Lung microvascular endothelial cell (primary cell): ENCODE measurements around the gene N4BP2. TPM values are rescaled to one million over a fixed set of nuclear protein-coding genes. Genes with fewer than 3 reads are reported as not detected.
"Not testable (repeated sequence)": the region's sequence is repeated elsewhere in the genome, so short reads cannot be mapped to it uniquely, and the experiment has no call there.

Source experiments
- DNase-seq, 2 donors: peaks; one replicate each; pipeline versions ENCODE4 v3.0.0 to v3.0.0-alpha.2; 2010; ENCODE audit warnings: low read depth in 2 of 2
- total RNA-seq: library from RNA; depleted of rRNA; stranded (reverse); fragments of >200 nt; gene quantifications from 2 replicates; pipeline ENCODE4 v1.2.1, GENCODE V29; 2014

The N4BP2 gene
- total RNA-seq, 1 donor from 2014 or later, result 5.6 TPM

GRCh38 chr4:40087799-40088366, 31.2 kb downstream of the N4BP2 start:
- no peak for DNase-seq

GRCh38 chr4:40093400-40093799, 36.8 kb downstream of the N4BP2 start:
- DNase-seq, result not testable (repeated sequence)

- DNase-seq, result no peak
These were observed 42.4 kb downstream of the N4BP2 start for GRCh38 chr4:40099010-40099409.

GRCh38 chr4:40107150-40107549, 50.5 kb downstream of the N4BP2 start:
- not testable (repeated sequence) for DNase-seq

GRCh38 chr4:40112027-40112792, 55.6 kb downstream of the N4BP2 start:
- DNase-seq, result no peak

- peak; percentile 1 to 13 for DNase-seq
These were observed 57.6 kb downstream of the N4BP2 start for GRCh38 chr4:40114206-40114605.

- DNase-seq, result no peak
These were observed 62.2 kb downstream of the N4BP2 start for GRCh38 chr4:40118861-40119260.

GRCh38 chr4:40119344-40119743, 62.7 kb downstream of the N4BP2 start:
- no peak for DNase-seq

- DNase-seq, result peak; percentile 93 to 97
These were observed 64.9 kb downstream of the N4BP2 start for GRCh38 chr4:40121515-40121914.

- DNase-seq, result no peak
These were observed 66.3 kb downstream of the N4BP2 start for GRCh38 chr4:40122941-40123340.

GRCh38 chr4:40124690-40125089, 68.0 kb downstream of the N4BP2 start:
- no peak for DNase-seq

GRCh38 chr4:40130401-40131036, 73.9 kb downstream of the N4BP2 start:
- DNase-seq, result no peak

GRCh38 chr4:40132816-40133215, 76.2 kb downstream of the N4BP2 start:
- peak in 1 of 2 donors; percentile 12 for DNase-seq

- no peak for DNase-seq
These were observed 77.7 kb downstream of the N4BP2 start for GRCh38 chr4:40134206-40134917.

- not testable (repeated sequence) for DNase-seq
These were observed 79.6 kb downstream of the N4BP2 start for GRCh38 chr4:40136202-40136601.

GRCh38 chr4:40140196-40140595, 83.5 kb downstream of the N4BP2 start:
- DNase-seq, result no peak

GRCh38 chr4:40140597-40140996, 83.9 kb downstream of the N4BP2 start:
- not testable (repeated sequence) for DNase-seq

GRCh38 chr4:40143926-40144508, 87.4 kb downstream of the N4BP2 start:
- DNase-seq, result no peak

GRCh38 chr4:40144716-40145115, 88.1 kb downstream of the N4BP2 start:
- DNase-seq, result no peak

GRCh38 chr4:40147490-40147889, 90.8 kb downstream of the N4BP2 start:
- not testable (repeated sequence) for DNase-seq

GRCh38 chr4:40149960-40150385, 93.3 kb downstream of the N4BP2 start:
- peak; percentile 76 to 80 for DNase-seq

- no peak for DNase-seq
These were observed 94.3 kb downstream of the N4BP2 start for GRCh38 chr4:40150932-40151331.
